ENCODE measurements around the gene LTBP1. TPM values are rescaled to one million over a fixed set of nuclear protein-coding genes. Genes with fewer than 3 reads are reported as not detected.

LTBP1 gene
- total and polyA plus RNA-seq, 11 donors = 23.5 to 150 (median 102) TPM

DNA sequence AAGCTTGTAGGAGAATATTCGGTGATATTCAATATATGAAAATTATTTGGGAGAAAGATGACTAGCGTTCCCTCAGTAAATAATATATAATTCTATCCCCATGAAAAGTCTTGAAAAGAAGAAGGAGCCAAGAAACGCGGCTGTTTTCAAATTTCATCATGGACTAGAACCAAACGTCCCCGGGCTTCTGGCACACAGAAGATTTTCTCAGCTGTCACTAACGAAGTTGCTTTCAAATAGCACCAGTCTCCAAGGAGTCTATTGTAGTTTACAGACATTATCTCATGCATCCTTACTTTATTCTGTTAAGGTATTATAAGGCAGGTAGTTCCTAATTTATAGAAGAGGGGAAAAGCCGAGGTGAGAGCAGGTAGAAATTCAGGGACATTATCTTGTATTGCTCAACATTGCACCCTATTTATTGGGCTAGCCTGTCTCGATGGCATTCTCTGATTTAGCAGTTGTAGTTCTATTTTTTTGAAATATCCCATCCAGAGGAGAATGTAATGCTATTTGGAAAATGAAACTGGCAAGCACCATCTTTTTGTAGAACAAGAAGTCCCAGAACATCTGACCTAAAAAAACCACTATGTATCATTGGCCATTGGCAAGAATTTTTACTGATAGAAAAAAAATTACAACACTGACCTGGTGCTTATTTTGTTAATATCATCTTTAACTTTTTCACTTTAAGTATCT is 331.6 kb downstream of the LTBP1 start:
- Histone ChIP-seq H3K4me1 (peaks cover 0 to 21% (median 0%) of the 10 kb centered on the region in 12 donors), H3K36me3 (peaks cover 0 to 85% (median 34%) of the 10 kb centered on the region in 9 donors), H3K27me3 (no peaks in the 10 kb centered on the region), H3K4me3 (no peak overlapping the region), H3K27ac (peak overlapping the region in 11 of 12 donors; percentile 13 to 89 (median 60)), H3K9me3 (no peaks in the 10 kb centered on the region)
- TF ChIP-seq POLR2A (IDR thresholded peaks at IDR 0.05) = no peak
- TF ChIP-seq, protein P1, sequence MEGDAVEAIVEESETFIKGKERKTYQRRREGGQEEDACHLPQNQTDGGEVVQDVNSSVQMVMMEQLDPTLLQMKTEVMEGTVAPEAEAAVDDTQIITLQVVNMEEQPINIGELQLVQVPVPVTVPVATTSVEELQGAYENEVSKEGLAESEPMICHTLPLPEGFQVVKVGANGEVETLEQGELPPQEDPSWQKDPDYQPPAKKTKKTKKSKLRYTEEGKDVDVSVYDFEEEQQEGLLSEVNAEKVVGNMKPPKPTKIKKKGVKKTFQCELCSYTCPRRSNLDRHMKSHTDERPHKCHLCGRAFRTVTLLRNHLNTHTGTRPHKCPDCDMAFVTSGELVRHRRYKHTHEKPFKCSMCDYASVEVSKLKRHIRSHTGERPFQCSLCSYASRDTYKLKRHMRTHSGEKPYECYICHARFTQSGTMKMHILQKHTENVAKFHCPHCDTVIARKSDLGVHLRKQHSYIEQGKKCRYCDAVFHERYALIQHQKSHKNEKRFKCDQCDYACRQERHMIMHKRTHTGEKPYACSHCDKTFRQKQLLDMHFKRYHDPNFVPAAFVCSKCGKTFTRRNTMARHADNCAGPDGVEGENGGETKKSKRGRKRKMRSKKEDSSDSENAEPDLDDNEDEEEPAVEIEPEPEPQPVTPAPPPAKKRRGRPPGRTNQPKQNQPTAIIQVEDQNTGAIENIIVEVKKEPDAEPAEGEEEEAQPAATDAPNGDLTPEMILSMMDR (IDR thresholded peaks at IDR 0.05) = no peak
- ATAC-seq = peak; percentile 42 to 81 (median 58)
- intact Hi-C loops (cut with DNase I) = loop anchor here in 6 of 10 donors (5.0 to 10.0 kb wide), 4 partner anchors 96 to 504 kb away; no protein-coding TSS in a partner anchor
- 57 to 77% (median 67%) methylated on average over 9 of the region's 9 CpGs for WGBS, 4 donors
- peak in 2 of 5 donors; percentile 31 to 32 for DNase-seq

DNA sequence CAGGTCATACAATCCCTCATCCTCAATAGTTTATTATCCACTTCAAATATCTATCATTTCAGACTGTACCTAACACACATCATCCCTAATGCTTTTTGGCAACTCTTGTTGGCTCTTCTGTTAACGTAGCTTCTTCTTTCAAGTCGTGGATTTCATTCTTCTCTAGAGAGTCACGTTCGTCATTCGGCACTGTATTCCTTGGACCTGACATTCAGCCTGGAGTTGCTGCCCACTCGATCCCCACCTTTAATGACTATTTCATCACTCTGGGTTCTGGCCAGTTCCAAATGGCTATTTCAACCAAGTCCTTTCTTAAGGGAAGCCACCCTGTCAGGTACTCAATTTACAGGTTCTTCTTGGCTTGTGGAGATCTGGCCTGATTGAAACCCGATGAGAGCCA is 337.5 kb downstream of the LTBP1 start:
- H3K27ac ChIP-seq = no peak overlapping the region
- 86 to 92% (median 88%) methylated on average over 7 of the region's 7 CpGs for WGBS, 4 donors
- intact Hi-C loops (cut with DNase I) = loop anchor here in 1 of 10 donors (10.0 kb wide), 1 partner anchor 519 kb away; no protein-coding TSS in a partner anchor
- H3K4me1 ChIP-seq = peaks cover 0 to 4% (median 0%) of the 10 kb centered on the region in 12 donors
- DNase-seq (no peak), ATAC-seq (no peak)
- no peak overlapping the region for H3K4me3 ChIP-seq
- TF ChIP-seq POLR2A (IDR thresholded peaks at IDR 0.05) = no peak
- TF ChIP-seq, protein P1 (IDR thresholded peaks at IDR 0.05) = no peak
- peaks cover 0 to 76% (median 21%) of the 10 kb centered on the region in 9 donors for H3K36me3 ChIP-seq
- no peaks in the 10 kb centered on the region for H3K27me3 ChIP-seq
- no peaks in the 10 kb centered on the region for H3K9me3 ChIP-seq

DNA sequence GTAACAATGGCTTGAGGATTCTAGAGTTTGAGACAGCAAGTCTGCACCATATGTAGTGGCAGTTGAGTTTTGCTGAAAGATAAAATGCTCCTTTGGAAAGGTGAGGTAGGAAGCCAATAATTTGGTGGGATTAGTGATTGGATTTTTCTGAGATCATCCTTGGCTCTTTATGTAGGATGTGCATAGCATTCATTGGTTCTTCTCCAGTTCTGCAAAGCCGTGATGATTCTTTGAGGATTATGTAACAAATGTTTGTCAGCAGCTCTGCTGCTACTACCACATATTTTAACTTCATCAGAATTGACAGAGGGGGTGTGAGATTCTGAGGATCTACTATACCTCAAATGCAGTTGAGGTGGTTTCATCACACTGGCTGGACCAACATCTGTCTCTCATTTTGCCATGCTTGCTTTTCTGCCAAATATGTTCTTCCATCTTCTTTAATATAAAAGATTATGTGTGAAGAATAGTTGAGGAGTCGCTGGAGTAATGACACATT is 340.8 kb downstream of the LTBP1 start:
- Histone ChIP-seq H3K4me1 (peaks cover 0 to 26% (median 17%) of the 10 kb centered on the region in 12 donors), H3K9me3 (no peaks in the 10 kb centered on the region), H3K27ac (no peak overlapping the region), H3K27me3 (no peaks in the 10 kb centered on the region), H3K36me3 (peaks cover 0 to 45% (median 11%) of the 10 kb centered on the region in 9 donors), H3K4me3 (no peak overlapping the region)
- ATAC-seq (no peak), DNase-seq (no peak)
- 87 to 91% (median 89%) methylated on average over 2 of the region's 2 CpGs for WGBS, 4 donors
- intact Hi-C loops (cut with DNase I) = loop anchor here in 1 of 10 donors (10.0 kb wide), 1 partner anchor 523 kb away; no protein-coding TSS in a partner anchor
- TF ChIP-seq, protein P1 (IDR thresholded peaks at IDR 0.05) = no peak
- TF ChIP-seq POLR2A (IDR thresholded peaks at IDR 0.05) = no peak

DNA sequence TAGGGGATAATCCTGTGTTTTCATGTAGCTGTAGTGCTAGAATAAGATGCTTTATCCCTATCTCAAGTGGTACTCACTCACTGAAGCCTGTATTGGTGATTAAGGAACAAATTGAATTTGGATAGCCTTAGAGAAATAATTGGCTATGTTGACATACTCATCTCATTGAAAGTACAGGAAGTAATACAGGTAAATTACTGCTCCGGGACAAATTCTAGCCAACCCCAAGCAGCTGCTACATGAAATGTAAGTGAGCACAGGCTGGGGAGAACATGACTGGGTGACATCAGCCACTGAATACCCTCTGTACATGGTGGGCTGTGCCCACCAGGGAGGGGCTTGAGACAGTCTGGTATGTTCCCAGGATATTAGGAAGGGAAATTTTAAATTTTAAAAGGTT is 341.3 kb downstream of the LTBP1 start:
- ATAC-seq (no peak), DNase-seq (no peak)
- Histone ChIP-seq H3K9me3 (no peaks in the 10 kb centered on the region), H3K4me3 (no peak overlapping the region), H3K4me1 (peaks cover 0 to 31% (median 17%) of the 10 kb centered on the region in 12 donors), H3K27ac (no peak overlapping the region), H3K36me3 (peaks cover 0 to 47% (median 11%) of the 10 kb centered on the region in 9 donors), H3K27me3 (no peaks in the 10 kb centered on the region)
- 64 to 100% (median 87%) methylated on average over 1 of the region's 1 CpG for WGBS, 4 donors
- intact Hi-C loops (cut with DNase I) = loop anchor here in 1 of 10 donors (10.0 kb wide), 1 partner anchor 523 kb away; no protein-coding TSS in a partner anchor
- no peak for TF ChIP-seq POLR2A (IDR thresholded peaks at IDR 0.05)
- TF ChIP-seq, protein P1 (IDR thresholded peaks at IDR 0.05) = no peak
